ENCODE measurements around the gene MEGF10. TPM values are rescaled to one million over a fixed set of nuclear protein-coding genes. Genes with fewer than 3 reads are reported as not detected.

MEGF10 gene
- total RNA-seq, 1 experiment from 2014 or later, result not detected

DNA sequence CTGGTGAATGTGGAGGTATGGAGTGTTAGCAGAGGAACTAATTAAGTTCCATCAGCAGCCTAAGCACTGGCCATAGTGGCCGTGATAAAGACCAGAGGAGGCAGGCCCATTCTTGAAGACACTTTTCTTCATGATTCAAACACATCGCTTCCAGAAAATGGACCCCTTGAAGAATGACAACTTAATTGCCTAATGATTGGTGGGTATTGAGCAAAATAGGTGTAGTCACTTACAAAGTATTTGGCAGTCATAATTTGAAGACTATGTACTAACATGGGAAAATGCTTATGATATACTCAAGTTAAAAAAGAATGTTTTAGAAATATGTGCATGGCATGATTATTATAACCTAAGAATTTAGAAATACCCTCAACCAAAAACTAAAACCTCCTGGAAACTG lies 44.8 kb downstream of the MEGF10 start:
- no peaks in the 10 kb centered on the region for H3K36me3 ChIP-seq (ENCODE audit: control insufficient read depth, insufficient read depth, low read length)
- intact Hi-C loops (cut with micrococcal nuclease; ENCODE audit: unreplicated experiment), result no loop called here
- no TSS peak for BruUV-seq (replicated peaks)
- no peak overlapping the region for H3K27ac Mint-ChIP-seq (ENCODE audit: unreplicated experiment)
- no peaks in the 10 kb centered on the region for H3K36me3 Mint-ChIP-seq (ENCODE audit: insufficient read depth, unreplicated experiment)
- CTCF ChIA-PET, result no interaction called here
- H3K4me1 ChIP-seq, result no peaks in the 10 kb centered on the region
- H3K4me1 Mint-ChIP-seq (ENCODE audit: low read depth, unreplicated experiment), result no peaks in the 10 kb centered on the region
- no peaks in the 10 kb centered on the region for H3K9me3 Mint-ChIP-seq (ENCODE audit: unreplicated experiment)
- TF ChIP-seq, protein P1, sequence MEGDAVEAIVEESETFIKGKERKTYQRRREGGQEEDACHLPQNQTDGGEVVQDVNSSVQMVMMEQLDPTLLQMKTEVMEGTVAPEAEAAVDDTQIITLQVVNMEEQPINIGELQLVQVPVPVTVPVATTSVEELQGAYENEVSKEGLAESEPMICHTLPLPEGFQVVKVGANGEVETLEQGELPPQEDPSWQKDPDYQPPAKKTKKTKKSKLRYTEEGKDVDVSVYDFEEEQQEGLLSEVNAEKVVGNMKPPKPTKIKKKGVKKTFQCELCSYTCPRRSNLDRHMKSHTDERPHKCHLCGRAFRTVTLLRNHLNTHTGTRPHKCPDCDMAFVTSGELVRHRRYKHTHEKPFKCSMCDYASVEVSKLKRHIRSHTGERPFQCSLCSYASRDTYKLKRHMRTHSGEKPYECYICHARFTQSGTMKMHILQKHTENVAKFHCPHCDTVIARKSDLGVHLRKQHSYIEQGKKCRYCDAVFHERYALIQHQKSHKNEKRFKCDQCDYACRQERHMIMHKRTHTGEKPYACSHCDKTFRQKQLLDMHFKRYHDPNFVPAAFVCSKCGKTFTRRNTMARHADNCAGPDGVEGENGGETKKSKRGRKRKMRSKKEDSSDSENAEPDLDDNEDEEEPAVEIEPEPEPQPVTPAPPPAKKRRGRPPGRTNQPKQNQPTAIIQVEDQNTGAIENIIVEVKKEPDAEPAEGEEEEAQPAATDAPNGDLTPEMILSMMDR (IDR thresholded peaks at IDR 0.05; ENCODE audit: insufficient read depth in 1 of 2, low read depth in 1 of 2, low read length in 1 of 2, severe bottlenecking in 1 of 2, unreplicated experiment in 1 of 2), result no peak
- POLR2A ChIA-PET, result no interaction called here
- DNase-seq, result no peak
- H3K4me3 Mint-ChIP-seq (ENCODE audit: unreplicated experiment), result no peak overlapping the region
- no peaks in the 10 kb centered on the region for H3K9me3 ChIP-seq
- no peaks in the 10 kb centered on the region; the same call in 1 of the 2 replicates for H3K27me3 ChIP-seq (replicated peaks; ENCODE audit: control insufficient read depth, insufficient read depth, low read length)
- H3K4me3 ChIP-seq (ENCODE audit: low read depth, low read length), result no peak overlapping the region
- peaks cover 12% of the 10 kb centered on the region for H3K27me3 Mint-ChIP-seq (ENCODE audit: insufficient read depth, unreplicated experiment)

DNA sequence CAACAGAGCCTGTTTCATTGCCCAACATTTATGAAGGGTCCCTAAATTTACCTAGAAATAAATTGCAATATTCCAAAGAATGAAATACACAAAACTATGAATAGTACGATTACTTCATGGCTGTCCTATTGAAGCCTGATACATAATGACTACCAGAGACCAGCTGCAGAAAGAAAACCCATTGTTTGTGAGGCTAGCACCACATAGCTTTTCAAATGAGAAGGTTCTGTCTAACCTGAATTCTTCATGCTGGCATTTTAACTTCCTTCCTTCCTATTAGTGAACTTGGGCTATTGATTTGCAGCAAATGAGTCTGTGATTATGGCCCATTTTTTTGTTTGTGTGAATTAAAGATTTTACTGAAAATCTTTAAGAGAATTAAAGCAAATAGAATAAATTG lies 47.3 kb downstream of the MEGF10 start:
- intact Hi-C loops (cut with micrococcal nuclease; ENCODE audit: unreplicated experiment), result no loop called here
- no peak overlapping the region for H3K4me3 Mint-ChIP-seq (ENCODE audit: unreplicated experiment)
- H3K27me3 Mint-ChIP-seq (ENCODE audit: insufficient read depth, unreplicated experiment), result peaks cover 8% of the 10 kb centered on the region
- H3K27me3 ChIP-seq (replicated peaks; ENCODE audit: control insufficient read depth, insufficient read depth, low read length), result no peaks in the 10 kb centered on the region
- H3K4me3 ChIP-seq (ENCODE audit: low read depth, low read length), result no peak overlapping the region
- no peaks in the 10 kb centered on the region for H3K36me3 ChIP-seq (ENCODE audit: control insufficient read depth, insufficient read depth, low read length)
- no peaks in the 10 kb centered on the region for H3K9me3 Mint-ChIP-seq (ENCODE audit: unreplicated experiment)
- ChIA-PET POLR2A (no interaction called here), CTCF (no interaction called here)
- BruUV-seq (replicated peaks), result no TSS peak
- no peak overlapping the region for H3K27ac Mint-ChIP-seq (ENCODE audit: unreplicated experiment)
- DNase-seq, result no peak
- no peaks in the 10 kb centered on the region for H3K4me1 ChIP-seq
- H3K9me3 ChIP-seq, result no peaks in the 10 kb centered on the region
- TF ChIP-seq, protein P1 (IDR thresholded peaks at IDR 0.05; ENCODE audit: insufficient read depth in 1 of 2, low read depth in 1 of 2, low read length in 1 of 2, severe bottlenecking in 1 of 2, unreplicated experiment in 1 of 2), result no peak
- H3K36me3 Mint-ChIP-seq (ENCODE audit: insufficient read depth, unreplicated experiment), result no peaks in the 10 kb centered on the region
- H3K4me1 Mint-ChIP-seq (ENCODE audit: low read depth, unreplicated experiment), result no peaks in the 10 kb centered on the region

DNA sequence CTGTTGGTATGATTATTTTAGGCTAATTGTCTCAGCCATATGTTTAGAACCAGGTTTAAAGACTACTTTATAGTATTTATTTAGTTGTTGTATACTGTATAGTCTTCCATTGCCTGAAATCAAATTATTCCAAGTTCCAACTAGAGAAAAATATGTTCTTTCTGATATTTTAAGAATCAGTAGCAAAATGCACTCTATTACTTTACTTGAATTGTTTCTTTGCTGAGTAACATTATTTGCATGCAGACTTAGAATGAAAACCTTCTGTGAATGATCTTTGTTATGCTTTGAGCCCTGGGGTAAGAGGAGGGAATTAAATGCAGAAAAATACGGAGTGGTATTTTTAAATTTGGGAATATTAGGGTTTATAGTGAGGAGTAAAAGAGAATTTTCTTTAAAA lies 47.9 kb downstream of the MEGF10 start:
- Histone ChIP-seq H3K36me3 (ENCODE audit: control insufficient read depth, insufficient read depth, low read length) (no peaks in the 10 kb centered on the region), H3K4me3 (ENCODE audit: low read depth, low read length) (no peak overlapping the region), H3K27me3 (replicated peaks; ENCODE audit: control insufficient read depth, insufficient read depth, low read length) (no peaks in the 10 kb centered on the region), H3K4me1 (no peaks in the 10 kb centered on the region), H3K9me3 (no peaks in the 10 kb centered on the region)
- TF ChIP-seq, protein P1 (IDR thresholded peaks at IDR 0.05; ENCODE audit: insufficient read depth in 1 of 2, low read depth in 1 of 2, low read length in 1 of 2, severe bottlenecking in 1 of 2, unreplicated experiment in 1 of 2), result no peak
- no TSS peak for BruUV-seq (replicated peaks)
- H3K4me3 Mint-ChIP-seq (ENCODE audit: unreplicated experiment), result no peak overlapping the region
- peaks cover 6% of the 10 kb centered on the region for H3K27me3 Mint-ChIP-seq (ENCODE audit: insufficient read depth, unreplicated experiment)
- ChIA-PET CTCF (no interaction called here), POLR2A (no interaction called here)
- DNase-seq, result no peak
- H3K9me3 Mint-ChIP-seq (ENCODE audit: unreplicated experiment), result no peaks in the 10 kb centered on the region
- H3K36me3 Mint-ChIP-seq (ENCODE audit: insufficient read depth, unreplicated experiment), result no peaks in the 10 kb centered on the region
- no peak overlapping the region for H3K27ac Mint-ChIP-seq (ENCODE audit: unreplicated experiment)
- H3K4me1 Mint-ChIP-seq (ENCODE audit: low read depth, unreplicated experiment), result no peaks in the 10 kb centered on the region
- intact Hi-C loops (cut with micrococcal nuclease; ENCODE audit: unreplicated experiment), result no loop called here

All from Caco-2 (cell line).